ENCODE data around the gene VWA8. TPM values are rescaled to one million over a fixed set of nuclear protein-coding genes. Genes with fewer than 3 reads are reported as not detected.

The VWA8 gene
- total RNA-seq, 4 donors from 2014 or later = 27.1 to 39.7 (median 30.4) TPM

DNA sequence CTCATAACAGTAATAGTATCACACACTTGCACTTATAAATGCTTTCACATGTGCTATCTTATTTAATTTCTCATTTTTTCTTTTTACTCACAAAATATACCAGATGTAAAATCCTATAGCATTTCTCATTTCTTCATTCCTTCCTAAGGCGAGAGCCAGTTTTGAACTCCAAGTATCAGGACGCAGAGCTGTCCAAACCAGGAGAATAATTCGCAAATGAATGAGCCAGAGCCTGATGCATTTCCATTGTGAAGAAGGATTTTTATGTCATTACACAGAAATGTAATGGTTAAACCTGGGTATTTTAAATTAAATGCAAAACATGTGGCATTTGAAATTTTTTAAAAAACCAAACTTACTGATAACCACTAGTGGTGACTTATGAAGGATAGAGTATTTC, 259.2 kb downstream of the VWA8 start:
- 95 to 97% methylated on average over 3 of the region's 3 CpGs for WGBS, 2 donors
- H3K27me3 ChIP-seq = no peaks in the 10 kb centered on the region
- TF ChIP-seq POLR2A (IDR thresholded peaks at IDR 0.05) = no peak
- TF ChIP-seq, protein P1, sequence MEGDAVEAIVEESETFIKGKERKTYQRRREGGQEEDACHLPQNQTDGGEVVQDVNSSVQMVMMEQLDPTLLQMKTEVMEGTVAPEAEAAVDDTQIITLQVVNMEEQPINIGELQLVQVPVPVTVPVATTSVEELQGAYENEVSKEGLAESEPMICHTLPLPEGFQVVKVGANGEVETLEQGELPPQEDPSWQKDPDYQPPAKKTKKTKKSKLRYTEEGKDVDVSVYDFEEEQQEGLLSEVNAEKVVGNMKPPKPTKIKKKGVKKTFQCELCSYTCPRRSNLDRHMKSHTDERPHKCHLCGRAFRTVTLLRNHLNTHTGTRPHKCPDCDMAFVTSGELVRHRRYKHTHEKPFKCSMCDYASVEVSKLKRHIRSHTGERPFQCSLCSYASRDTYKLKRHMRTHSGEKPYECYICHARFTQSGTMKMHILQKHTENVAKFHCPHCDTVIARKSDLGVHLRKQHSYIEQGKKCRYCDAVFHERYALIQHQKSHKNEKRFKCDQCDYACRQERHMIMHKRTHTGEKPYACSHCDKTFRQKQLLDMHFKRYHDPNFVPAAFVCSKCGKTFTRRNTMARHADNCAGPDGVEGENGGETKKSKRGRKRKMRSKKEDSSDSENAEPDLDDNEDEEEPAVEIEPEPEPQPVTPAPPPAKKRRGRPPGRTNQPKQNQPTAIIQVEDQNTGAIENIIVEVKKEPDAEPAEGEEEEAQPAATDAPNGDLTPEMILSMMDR (IDR thresholded peaks at IDR 0.05) = no peak
- peaks cover 23 to 47% of the 10 kb centered on the region in 2 donors for H3K4me1 ChIP-seq
- no peaks in the 10 kb centered on the region for H3K9me3 ChIP-seq
- no peaks in the 10 kb centered on the region for H3K36me3 ChIP-seq
- intact Hi-C loops (cut with DNase I) = no loop called here
- H3K4me3 ChIP-seq (replicated peaks in 1 of 3) = no peak overlapping the region
- H3K27ac ChIP-seq = peak overlapping the region in 1 of 3 donors; percentile 64
- DNase-seq = no peak

DNA sequence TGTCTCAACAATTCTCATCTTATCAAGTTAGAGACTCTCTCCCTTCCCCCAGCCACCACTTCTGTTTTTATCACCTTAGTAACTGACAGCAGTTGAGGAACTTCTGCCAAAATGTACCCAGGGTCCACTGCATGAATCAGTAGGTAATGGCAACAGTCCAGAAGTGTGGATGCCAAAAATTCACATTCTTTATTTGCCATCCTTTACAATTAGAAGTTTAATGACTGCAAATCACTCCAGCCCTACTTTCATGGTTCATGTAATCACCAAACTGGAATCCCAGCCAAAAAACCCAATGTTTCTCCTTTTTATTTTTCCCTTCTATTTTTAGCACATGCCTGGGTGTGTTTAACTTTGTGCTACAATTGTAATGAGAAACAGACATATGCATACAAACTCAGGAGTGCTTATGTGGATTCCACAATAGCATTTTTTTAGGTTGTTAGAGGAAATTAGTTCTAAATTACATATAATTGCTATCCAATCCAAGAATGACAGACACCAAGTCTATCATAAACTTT, 260.1 kb downstream of the VWA8 start:
- Histone ChIP-seq H3K4me1 (peaks cover 19 to 46% of the 10 kb centered on the region in 2 donors), H3K36me3 (no peaks in the 10 kb centered on the region)
- intact Hi-C loops (cut with DNase I) = no loop called here

DNA sequence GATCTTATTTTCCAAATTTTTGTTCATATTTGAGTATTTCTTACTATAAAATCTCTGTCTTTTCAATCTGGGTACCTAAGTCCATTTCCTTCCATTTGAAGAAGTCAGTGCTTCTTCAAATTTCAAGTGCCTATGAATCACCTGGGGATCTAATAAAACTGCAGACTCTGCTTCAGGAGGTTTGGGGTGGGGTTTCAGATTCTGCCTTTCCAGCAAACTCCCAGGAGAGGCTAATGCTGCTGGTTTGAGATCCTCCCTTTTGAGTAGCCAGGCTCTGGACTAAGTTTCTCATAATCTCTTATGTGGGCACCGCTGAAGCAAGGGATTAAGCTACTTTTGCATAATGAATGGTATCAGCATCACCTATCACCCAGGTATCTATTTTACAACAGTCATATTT, 261.1 kb downstream of the VWA8 start:
- no peaks in the 10 kb centered on the region for H3K9me3 ChIP-seq
- no peak overlapping the region for H3K27ac ChIP-seq
- intact Hi-C loops (cut with DNase I) = no loop called here
- H3K27me3 ChIP-seq = no peaks in the 10 kb centered on the region
- TF ChIP-seq POLR2A (IDR thresholded peaks at IDR 0.05) = no peak
- TF ChIP-seq, protein P1 (IDR thresholded peaks at IDR 0.05) = no peak
- WGBS, 2 donors = 95 to 100% methylated on average over 1 of the region's 1 CpG
- no peaks in the 10 kb centered on the region for H3K36me3 ChIP-seq
- H3K4me3 ChIP-seq (replicated peaks in 1 of 3) = no peak overlapping the region
- peaks cover 25 to 57% of the 10 kb centered on the region in 2 donors for H3K4me1 ChIP-seq
- no peak for DNase-seq

More for the DNA sequence above, 260.1 kb downstream of the VWA8 start:
- Histone ChIP-seq H3K27me3 (no peaks in the 10 kb centered on the region), H3K27ac (peak overlapping the region; percentile 0 to 64 (median 47)), H3K9me3 (no peaks in the 10 kb centered on the region), H3K4me3 (replicated peaks in 1 of 3) (no peak overlapping the region)
- DNase-seq = peak; percentile 20 to 36
- no peak for TF ChIP-seq POLR2A (IDR thresholded peaks at IDR 0.05)
- TF ChIP-seq, protein P1 (IDR thresholded peaks at IDR 0.05) = no peak

DNA sequence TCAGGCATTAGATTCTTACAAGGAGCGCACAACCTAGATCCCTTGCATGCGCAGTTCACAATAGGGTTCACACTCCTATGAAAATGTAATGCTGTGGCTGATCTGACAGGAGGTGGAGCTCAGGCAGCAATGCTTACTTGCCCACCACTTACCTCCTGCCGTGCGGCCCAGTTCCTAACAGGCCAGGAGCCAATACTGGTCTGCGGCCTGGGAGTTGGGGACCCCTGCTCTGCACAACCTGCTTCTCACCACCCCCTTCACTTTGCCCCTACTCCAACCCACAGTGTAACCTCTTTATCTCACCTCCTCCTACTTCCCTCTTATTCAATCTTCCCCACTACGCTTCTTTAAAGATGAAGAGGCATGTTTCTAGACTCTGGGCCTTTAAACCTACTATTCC, 263.3 kb downstream of the VWA8 start:
- Histone ChIP-seq H3K27ac (no peak overlapping the region), H3K9me3 (no peaks in the 10 kb centered on the region), H3K4me1 (peaks cover 21 to 56% of the 10 kb centered on the region in 2 donors), H3K4me3 (replicated peaks in 1 of 3) (no peak overlapping the region), H3K27me3 (no peaks in the 10 kb centered on the region), H3K36me3 (no peaks in the 10 kb centered on the region)
- TF ChIP-seq POLR2A (IDR thresholded peaks at IDR 0.05) = no peak
- TF ChIP-seq, protein P1 (IDR thresholded peaks at IDR 0.05) = no peak
- 97 to 99% methylated on average over 6 of the region's 6 CpGs for WGBS, 2 donors
- intact Hi-C loops (cut with DNase I) = no loop called here
- no peak for DNase-seq

DNA sequence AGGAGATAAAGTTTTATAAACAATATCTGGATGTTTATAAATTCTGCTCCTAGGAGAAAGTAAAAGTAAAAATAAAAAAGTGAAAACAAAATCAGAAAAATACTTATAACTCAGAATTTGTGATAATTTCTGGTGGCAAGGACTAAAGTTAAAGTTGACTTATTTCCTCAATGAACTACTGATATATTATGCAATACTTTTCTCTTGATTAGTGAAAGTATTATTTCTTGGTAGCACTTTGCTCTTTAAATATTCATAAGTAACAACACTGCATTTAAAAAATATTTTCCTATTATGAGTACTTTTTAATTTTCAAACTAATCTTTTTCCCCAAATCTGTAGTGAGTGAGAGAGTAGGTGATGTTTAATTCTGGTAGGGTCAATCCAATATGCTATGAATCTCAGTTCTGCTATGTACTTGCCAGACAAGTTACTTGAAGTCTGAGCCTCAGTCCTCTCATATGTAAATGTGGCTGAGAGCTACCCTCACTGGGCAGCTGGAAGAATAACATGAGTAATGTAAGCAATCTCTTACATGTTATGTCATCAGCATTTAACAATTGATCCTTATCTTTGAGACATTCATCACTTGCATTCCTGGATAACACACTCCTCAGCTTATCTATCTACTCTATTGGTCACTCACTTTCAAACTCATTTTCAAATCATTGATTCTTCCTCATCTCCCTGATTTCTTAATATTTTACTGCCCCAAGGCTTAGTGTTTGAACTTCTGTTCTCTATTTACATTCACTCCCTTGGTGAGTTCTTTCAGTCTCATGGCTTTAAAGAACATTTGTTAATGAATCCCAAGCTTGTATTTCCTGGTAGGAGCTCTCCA, 264.5 kb downstream of the VWA8 start:
- intact Hi-C loops (cut with DNase I) = no loop called here
- TF ChIP-seq, protein P1 (IDR thresholded peaks at IDR 0.05) = no peak
- TF ChIP-seq POLR2A (IDR thresholded peaks at IDR 0.05) = no peak
- no peaks in the 10 kb centered on the region for H3K27me3 ChIP-seq
- DNase-seq = no peak
- H3K27ac ChIP-seq = no peak overlapping the region
- no peaks in the 10 kb centered on the region for H3K9me3 ChIP-seq
- H3K36me3 ChIP-seq = no peaks in the 10 kb centered on the region
- no peak overlapping the region for H3K4me3 ChIP-seq (replicated peaks in 1 of 3)
- H3K4me1 ChIP-seq = peaks cover 9 to 44% of the 10 kb centered on the region in 2 donors

Data from thyroid gland (tissue), 4 donors.